COLO829 (cell line): ENCODE measurements around the gene TMEM132D.
"Not testable (repeated sequence)": the region's sequence is repeated elsewhere in the genome, so short reads cannot be mapped to it uniquely, and the experiment has no call there.

Experiments used
- DNase-seq: peaks from one replicate; pipeline ENCODE4 v3.0.0; 2012; ENCODE audit warnings: low spot score

Gene TMEM132D

GRCh38 chr12:129588142-129588541, 315.7 kb downstream of the TMEM132D start:
- no peak for DNase-seq

- DNase-seq, result no peak
Observed at GRCh38 chr12:129585296-129585695, 318.5 kb downstream of the TMEM132D start.

GRCh38 chr12:129579879-129580278, 323.9 kb downstream of the TMEM132D start:
- DNase-seq, result no peak

GRCh38 chr12:129571901-129572494, 331.8 kb downstream of the TMEM132D start:
- no peak for DNase-seq

DNA sequence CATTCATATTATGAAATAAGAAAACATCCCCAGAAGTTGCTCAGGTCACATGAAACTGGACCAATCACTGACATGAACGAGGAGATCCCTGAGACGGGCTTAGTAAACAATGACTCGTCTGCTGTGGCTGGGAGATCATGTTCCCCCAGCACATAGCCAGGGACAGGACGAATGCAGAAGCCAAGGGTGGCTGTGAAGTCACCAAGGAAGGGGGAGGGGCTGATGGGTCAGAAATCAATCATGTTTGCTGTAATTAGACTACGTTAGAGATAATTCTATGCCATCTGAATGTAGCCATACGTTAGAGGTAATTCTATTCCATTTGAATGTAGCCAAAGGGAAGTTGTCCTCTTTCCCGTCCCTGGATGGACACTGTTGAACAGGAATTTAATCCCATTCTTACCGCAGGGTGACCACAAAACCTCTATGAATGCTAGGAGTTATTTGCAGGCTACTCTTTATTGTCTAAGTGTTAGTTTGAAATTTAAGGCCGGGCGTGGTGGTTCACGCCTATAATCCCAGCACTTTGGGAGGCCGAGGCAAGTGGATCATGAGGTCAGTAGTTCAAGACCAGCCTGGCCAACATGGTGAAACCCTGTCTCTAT, 332.9 kb downstream of the TMEM132D start:
- DNase-seq, result no peak

DNA sequence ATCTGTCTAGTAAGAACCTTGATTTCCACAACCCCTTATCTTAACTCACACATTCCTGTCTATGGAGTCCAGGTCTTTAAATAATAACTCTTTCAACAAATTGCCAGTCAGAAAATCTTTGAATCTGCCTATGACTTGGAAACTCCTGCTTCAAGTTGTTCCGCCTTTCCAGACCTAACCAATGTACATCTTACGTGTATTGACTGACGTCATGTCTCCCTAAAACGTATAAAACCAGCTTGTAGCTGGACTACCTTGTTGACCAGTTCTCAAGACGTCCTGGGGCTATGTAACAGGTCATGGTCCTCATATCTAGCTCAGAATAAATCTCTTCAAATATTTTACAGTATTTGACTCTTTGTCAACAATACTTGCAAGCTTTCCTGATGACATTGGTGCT, 337.0 kb downstream of the TMEM132D start:
- no peak for DNase-seq

DNA sequence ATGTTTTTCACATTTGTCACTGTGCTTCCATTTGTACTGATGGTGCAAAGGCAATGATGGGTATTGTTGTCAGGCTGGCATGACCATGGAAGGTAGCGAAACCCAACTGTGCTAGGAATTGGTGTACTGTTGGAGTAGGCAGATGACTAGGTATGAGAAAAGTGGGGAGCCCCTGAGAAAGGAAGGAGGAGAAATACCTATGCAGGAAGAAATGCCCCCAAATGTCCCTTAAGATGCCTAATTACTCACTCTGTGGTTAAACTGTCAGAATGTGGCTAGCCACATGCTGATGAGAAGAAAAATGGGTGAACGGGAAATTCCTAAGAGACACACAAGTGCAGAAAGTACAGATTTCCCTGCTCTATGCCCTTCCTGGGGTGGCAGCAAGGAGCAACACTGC, 339.1 kb downstream of the TMEM132D start:
- DNase-seq, result no peak

DNA sequence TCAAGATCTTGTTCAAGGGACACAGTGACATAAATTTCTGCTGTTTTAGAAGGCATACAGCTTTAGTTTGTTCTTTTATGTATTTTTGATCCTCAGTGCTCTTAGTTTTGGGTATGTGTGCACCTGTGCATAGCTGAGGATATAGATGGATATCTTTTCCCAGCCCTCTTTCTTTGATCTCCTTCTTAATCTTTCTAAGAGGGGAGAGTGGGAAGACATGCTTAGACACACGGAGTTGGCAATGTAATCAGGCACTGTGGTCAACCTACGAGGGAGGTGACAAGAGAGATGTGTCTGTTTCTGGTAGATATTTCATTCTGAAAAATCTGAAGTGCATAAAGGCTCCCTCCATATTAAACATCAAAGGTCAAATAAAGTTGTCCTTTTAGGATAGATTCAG, 340.6 kb downstream of the TMEM132D start:
- no peak for DNase-seq

GRCh38 chr12:129561304-129561703, 342.5 kb downstream of the TMEM132D start:
- no peak for DNase-seq

GRCh38 chr12:129559776-129560175, 344.0 kb downstream of the TMEM132D start:
- no peak for DNase-seq

GRCh38 chr12:129558036-129558435, 345.8 kb downstream of the TMEM132D start:
- DNase-seq, result no peak

GRCh38 chr12:129556082-129556481, 347.7 kb downstream of the TMEM132D start:
- DNase-seq, result no peak

DNA sequence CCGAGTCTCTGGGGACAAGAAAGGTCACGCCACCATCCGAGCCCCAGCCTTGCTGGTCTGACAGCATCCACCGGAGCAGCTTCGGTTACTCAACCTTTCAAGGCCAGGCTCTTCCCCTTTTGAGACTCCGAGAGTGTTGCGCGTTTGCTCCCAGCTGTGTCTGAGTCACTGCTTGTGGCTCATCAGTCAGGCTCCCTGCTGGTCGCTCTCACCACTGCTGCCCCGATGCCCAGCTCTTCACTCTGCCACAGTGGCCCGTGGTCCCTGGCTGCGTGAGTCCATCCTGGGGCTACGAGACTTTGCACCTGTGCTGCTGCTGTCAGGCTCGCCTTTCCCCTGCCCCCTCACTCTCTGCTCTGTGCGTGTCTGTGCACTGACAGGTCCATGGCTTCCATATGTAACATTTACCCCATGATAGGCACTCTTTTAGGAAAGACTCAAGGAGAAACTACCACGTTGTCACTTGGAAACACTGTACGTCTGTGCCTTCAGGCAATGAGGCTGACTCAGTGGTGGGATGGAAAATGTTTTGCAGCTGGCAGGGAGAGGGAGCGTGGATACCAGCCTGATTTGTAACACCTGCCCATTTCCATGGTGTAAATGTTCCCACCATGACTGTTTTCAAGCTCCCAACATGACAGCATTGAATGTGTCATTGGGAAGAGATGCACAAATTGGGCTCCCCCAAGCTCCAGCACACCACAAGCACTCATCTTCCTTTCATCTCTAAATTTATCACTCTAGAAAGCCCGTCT, 350.7 kb downstream of the TMEM132D start:
- DNase-seq, result no peak

DNA sequence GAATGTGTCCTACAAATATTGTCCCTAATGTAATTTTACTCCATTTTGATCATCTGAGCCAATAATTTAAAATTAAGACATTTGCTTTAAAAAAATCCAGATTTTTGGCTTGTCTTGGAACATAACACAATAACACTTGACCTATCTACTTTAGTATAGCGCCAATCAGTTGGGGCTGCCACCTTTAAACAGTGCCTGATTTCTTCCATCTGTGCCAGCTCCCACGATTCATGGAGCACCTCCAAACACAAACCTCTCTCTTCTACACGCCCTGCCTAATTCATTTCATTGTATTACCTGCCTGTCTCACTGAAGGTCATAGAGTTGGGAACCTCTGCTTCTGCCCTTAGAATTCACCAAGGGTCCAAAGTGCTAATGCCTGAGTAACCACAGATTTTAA, 352.4 kb downstream of the TMEM132D start:
- no peak for DNase-seq

GRCh38 chr12:129550353-129550752, 353.5 kb downstream of the TMEM132D start:
- no peak for DNase-seq

- no peak for DNase-seq
Observed at GRCh38 chr12:129549656-129550055, 354.2 kb downstream of the TMEM132D start.

- not testable (repeated sequence) for DNase-seq
Observed at GRCh38 chr12:129549020-129549419, 354.8 kb downstream of the TMEM132D start.

GRCh38 chr12:129544716-129545115, 359.1 kb downstream of the TMEM132D start:
- no peak for DNase-seq

- no peak for DNase-seq
Observed at GRCh38 chr12:129540954-129541353, 362.9 kb downstream of the TMEM132D start.

DNA sequence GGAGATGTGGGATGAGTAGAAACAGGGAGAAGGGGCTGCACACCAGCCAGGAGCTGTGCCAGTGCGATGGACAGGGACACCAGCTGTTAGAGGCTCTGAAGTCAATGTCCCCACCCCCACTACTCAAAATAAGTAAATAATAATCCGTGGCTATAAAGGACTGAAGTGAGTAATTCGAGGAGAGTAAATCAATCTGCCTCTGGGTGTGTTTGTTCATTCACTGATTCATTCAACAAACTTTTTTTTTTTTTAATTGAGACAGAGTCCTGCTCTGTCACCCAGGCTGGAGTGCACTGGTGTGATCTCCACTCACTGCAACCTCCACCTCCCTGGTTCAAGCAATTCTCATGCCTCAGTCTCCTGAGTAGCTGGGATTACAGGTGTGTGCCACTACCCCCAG, 363.6 kb downstream of the TMEM132D start:
- DNase-seq, result no peak

GRCh38 chr12:129538724-129539335, 365.0 kb downstream of the TMEM132D start:
- not testable (repeated sequence) for DNase-seq

GRCh38 chr12:129538137-129538536, 365.7 kb downstream of the TMEM132D start:
- no peak for DNase-seq
